GM23248 (cell line): ENCODE results near the gene FGGY.

Experiments used
- EZH2 ChIP-seq: fragments of 200-600 bp; sonication (generic); IDR thresholded peaks from 2 replicates; pipeline ENCODE4 v1.6.1; 2018; ENCODE audit warnings: antibody characterized with exemption, mild to moderate bottlenecking; ENCODE audit not compliant: insufficient read depth, poor library complexity, severe bottlenecking
- EZH2phosphoT487 ChIP-seq: fragments of 200-600 bp; sonication (generic); IDR thresholded peaks from 2 replicates; pipeline ENCODE4 v1.6.1; 2018; ENCODE audit warnings: antibody characterized with exemption, moderate library complexity, mild to moderate bottlenecking, low read depth; ENCODE audit not compliant: insufficient read depth

GRCh38 chr1:59666106-59666505 lies 369.2 kb downstream of the FGGY start:
- no peak for TF ChIP-seq EZH2
- no peak for TF ChIP-seq EZH2phosphoT487
